NCI-H2107 (cell line): ENCODE data around the gene ALDH1A1.

Experiments used
- DNase-seq: peaks from one replicate; lab custom pipeline; 2025; lab: John Stamatoyannopoulos, UW

ALDH1A1 gene

DNA sequence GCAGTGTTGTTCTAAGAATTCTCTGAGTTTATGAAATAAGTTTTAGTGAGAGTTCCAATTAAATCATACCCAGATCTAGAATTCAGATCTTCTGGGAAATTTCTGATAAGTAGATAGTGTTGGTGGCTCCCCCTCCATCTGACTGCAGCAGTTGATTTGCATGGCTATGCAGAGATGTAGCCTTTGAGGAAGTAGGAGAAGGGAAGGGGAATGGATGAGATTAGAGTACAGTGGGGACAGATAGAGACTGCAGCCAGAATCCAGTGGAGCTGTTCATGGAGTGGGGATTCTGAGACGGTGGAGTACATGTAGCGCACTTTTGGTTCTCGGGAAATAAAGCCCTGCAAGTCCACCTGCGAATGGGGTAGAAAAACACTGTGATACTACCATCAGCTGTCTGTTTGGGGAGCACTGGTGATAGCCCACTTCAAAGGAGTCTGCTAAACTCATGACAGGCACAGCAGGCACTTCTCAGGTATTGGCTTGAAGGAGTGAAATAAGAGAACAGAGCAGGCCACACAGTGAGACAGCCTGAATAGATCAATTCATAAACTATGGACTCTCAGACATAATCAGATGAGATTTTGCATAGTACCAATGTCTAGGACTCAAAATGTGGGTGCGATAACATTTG is 96.8 kb downstream of the ALDH1A1 start:
- DNase-seq: no peak

DNA sequence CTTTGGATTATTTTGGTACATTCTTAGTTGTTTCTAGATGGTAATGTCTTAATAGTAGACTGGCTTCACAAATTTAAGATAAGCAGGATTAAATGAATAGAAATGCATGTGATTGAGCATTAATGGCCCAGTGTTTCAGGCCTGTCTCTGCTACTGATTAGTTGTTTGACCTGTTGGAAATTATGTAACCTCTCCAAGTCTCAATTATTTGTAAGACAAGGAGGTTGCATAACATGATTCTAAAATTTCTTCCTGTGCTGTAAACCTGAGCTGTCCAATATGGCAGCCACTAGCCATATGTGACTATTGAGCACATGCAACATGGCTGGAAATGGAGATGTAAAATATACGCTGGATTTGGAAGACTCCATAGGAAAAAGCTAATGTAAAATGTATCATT is 97.5 kb downstream of the ALDH1A1 start:
- no peak for DNase-seq
